A673 (cell line): ENCODE results near the gene SUPT3H. TPM values are rescaled to one million over a fixed set of nuclear protein-coding genes. Genes with fewer than 3 reads are reported as not detected.

ENCODE experiments used
- BruUV-seq: library from RNA; stranded (reverse); fragments of 400-500 nt; replicated peaks from 2 replicates; lab custom pipeline; 2021; lab: Mats Ljungman, UMichigan
- CTCF ChIA-PET: fragments of 300-600 bp; sonication (Branson Sonifier 250); formaldehyde crosslinking; loops from one replicate; lab custom pipeline; 2022; ENCODE audit warnings: antibody characterized with exemption; lab: Charles Lee
- POLR2A ChIA-PET: fragments of 300-600 bp; sonication (Branson Sonifier 250); formaldehyde crosslinking; loops from one replicate; lab custom pipeline; 2022; ENCODE audit warnings: antibody characterized with exemption; ENCODE audit not compliant: low non-redundant PET; lab: Charles Lee
- DNase-seq: peaks from one replicate; pipeline ENCODE4 v3.0.0-alpha.2; 2015; ENCODE audit warnings: low spot score
- H3K27ac ChIP-seq: fragments of 200-600 bp; sonication (generic); 2 replicates; pipeline ENCODE4 v1.5.1; 2016; ENCODE audit warnings: mixed run types, low read depth, mild to moderate bottlenecking, mixed read lengths, antibody characterized with exemption, low read length; ENCODE audit not compliant: poor library complexity, severe bottlenecking
- H3K27me3 ChIP-seq: fragments of 200-600 bp; sonication (generic); replicated peaks from 2 replicates; pipeline ENCODE4 v1.6.1; 2017; ENCODE audit warnings: mixed run types, low read depth, mild to moderate bottlenecking, mixed read lengths, antibody characterized with exemption, low read length; ENCODE audit not compliant: insufficient read depth, poor library complexity
- H3K36me3 ChIP-seq: fragments of 200-600 bp; sonication (generic); 2 replicates; pipeline ENCODE4 v1.6.1; 2016; ENCODE audit warnings: mixed run types, mild to moderate bottlenecking, mixed read lengths, antibody characterized with exemption, low read length; ENCODE audit not compliant: insufficient read depth, poor library complexity, severe bottlenecking
- H3K4me1 ChIP-seq: fragments of 200-600 bp; sonication (generic); 2 replicates; pipeline ENCODE4 v1.6.1; 2017; ENCODE audit warnings: mixed run types, mild to moderate bottlenecking, mixed read lengths, antibody characterized with exemption, low read length; ENCODE audit not compliant: insufficient read depth, poor library complexity, severe bottlenecking
- H3K4me3 ChIP-seq: fragments of 200-600 bp; sonication (generic); 2 replicates; pipeline ENCODE4 v1.5.1; 2016; ENCODE audit warnings: low read depth, mixed run types, mild to moderate bottlenecking, mixed read lengths, low read length; ENCODE audit not compliant: poor library complexity, severe bottlenecking
- H3K9me3 ChIP-seq: fragments of 200-600 bp; sonication (generic); 2 replicates; pipeline ENCODE4 v1.6.1; 2016; ENCODE audit warnings: mixed run types, low read depth, mild to moderate bottlenecking, mixed read lengths, antibody characterized with exemption, low read length; ENCODE audit not compliant: poor library complexity, severe bottlenecking
- CTCF ChIP-seq: fragments of 300-800, 200-600 bp; sonication (generic); conservative IDR thresholded peaks from 2 replicates; pipeline ENCODE4 v1.5.1; 2017; ENCODE audit warnings: low read depth, mild to moderate bottlenecking, antibody characterized with exemption, low read length, moderate library complexity, mixed read lengths
- EZH2 ChIP-seq: fragments of 200-600 bp; sonication (generic); IDR thresholded peaks from 2 replicates; pipeline ENCODE4 v1.6.1; 2017; ENCODE audit warnings: borderline replicate concordance, low read depth, mild to moderate bottlenecking, mixed read lengths, antibody characterized with exemption, low read length; ENCODE audit not compliant: poor library complexity, severe bottlenecking
- intact Hi-C: fragments of 100-400 bp; cut with micrococcal nuclease; formaldehyde crosslinking; loops from one replicate; pipeline ENCODE4 v1.10.0; 2022; ENCODE audit not compliant: unreplicated experiment
- total RNA-seq: library from RNA; stranded (reverse); gene quantifications from 2 replicates; pipeline ENCODE4 v1.2.3, GENCODE V29; 2021

The SUPT3H gene
- total RNA-seq, 1 experiment from 2014 or later, result 10.8 TPM

- no peaks in the 10 kb centered on the region for H3K9me3 ChIP-seq
- BruUV-seq, result no TSS peak
- no peaks in the 10 kb centered on the region for H3K27me3 ChIP-seq
- H3K36me3 ChIP-seq, result no peaks in the 10 kb centered on the region
- ChIA-PET CTCF (no interaction called here), POLR2A (no interaction called here)
- DNase-seq, result no peak
- H3K27ac ChIP-seq, result no peak overlapping the region
- intact Hi-C loops, result no loop called here
- no peak overlapping the region for H3K4me3 ChIP-seq
- no peaks in the 10 kb centered on the region for H3K4me1 ChIP-seq
- no peak for TF ChIP-seq EZH2
Measured at GRCh38 chr6:45086360-45087084, 291.2 kb downstream of the SUPT3H start.

GRCh38 chr6:45084257-45084656 is 293.5 kb downstream of the SUPT3H start:
- H3K27ac ChIP-seq, result no peak overlapping the region
- CTCF ChIA-PET, result no interaction called here
- no peaks in the 10 kb centered on the region for H3K4me1 ChIP-seq
- BruUV-seq, result no TSS peak
- TF ChIP-seq CTCF, result no peak
- TF ChIP-seq EZH2, result no peak
- POLR2A ChIA-PET, result no interaction called here
- H3K4me3 ChIP-seq, result no peak overlapping the region
- intact Hi-C loops, result no loop called here
- H3K36me3 ChIP-seq, result no peaks in the 10 kb centered on the region
- H3K9me3 ChIP-seq, result no peaks in the 10 kb centered on the region
- no peak for DNase-seq
- no peaks in the 10 kb centered on the region for H3K27me3 ChIP-seq

GRCh38 chr6:45082091-45082490 is 295.6 kb downstream of the SUPT3H start:
- Histone ChIP-seq H3K4me1 (no peaks in the 10 kb centered on the region), H3K27me3 (no peaks in the 10 kb centered on the region), H3K36me3 (no peaks in the 10 kb centered on the region), H3K4me3 (no peak overlapping the region), H3K9me3 (peaks cover 12% of the 10 kb centered on the region), H3K27ac (no peak overlapping the region)
- no peak for DNase-seq
- no peak for TF ChIP-seq CTCF
- TF ChIP-seq EZH2, result no peak
- POLR2A ChIA-PET, result no interaction called here
- no TSS peak for BruUV-seq
- CTCF ChIA-PET, result no interaction called here
- intact Hi-C loops, result no loop called here

- H3K4me1 ChIP-seq, result no peaks in the 10 kb centered on the region
- H3K36me3 ChIP-seq, result no peaks in the 10 kb centered on the region
- no peak overlapping the region for H3K27ac ChIP-seq
- no peaks in the 10 kb centered on the region for H3K27me3 ChIP-seq
- H3K4me3 ChIP-seq, result no peak overlapping the region
- POLR2A ChIA-PET, result no interaction called here
- H3K9me3 ChIP-seq, result peaks cover 12% of the 10 kb centered on the region
- no peak for DNase-seq
- BruUV-seq, result no TSS peak
- CTCF ChIA-PET, result no interaction called here
- TF ChIP-seq CTCF (no peak), EZH2 (no peak)
- intact Hi-C loops, result no loop called here
Measured at GRCh38 chr6:45081634-45082033, 296.1 kb downstream of the SUPT3H start.
